Smooth muscle cell (in vitro differentiated cells): ENCODE measurements around the gene RAB7B. TPM values are rescaled to one million over a fixed set of nuclear protein-coding genes. Genes with fewer than 3 reads are reported as not detected.

Experiments
- DNase-seq: peaks from one replicate; lab custom pipeline; 2025; ENCODE audit not compliant: unreplicated experiment; lab: John Stamatoyannopoulos, UW
- H2AFZ ChIP-seq: fragments of 200-600 bp; sonication (generic); 2 replicates; pipeline ENCODE4 v1.6.0; 2016; ENCODE audit warnings: antibody characterized with exemption, low read depth, mild to moderate bottlenecking
- H3F3A ChIP-seq: fragments of 200-600 bp; sonication (generic); 2 replicates; pipeline ENCODE4 v1.6.0; 2017; ENCODE audit warnings: antibody characterized with exemption, low read depth
- H3K27ac ChIP-seq: fragments of 200-600 bp; sonication (generic); 2 replicates; pipeline ENCODE4 v1.5.1; 2016; ENCODE audit warnings: low read depth, mild to moderate bottlenecking
- H3K27me3 ChIP-seq: fragments of 200-600 bp; sonication (generic); 2 replicates; pipeline ENCODE4 v1.6.1; 2016; ENCODE audit warnings: low read depth, mild to moderate bottlenecking
- H3K36me3 ChIP-seq: fragments of 200-600 bp; sonication (generic); 2 replicates; pipeline ENCODE4 v1.5.1; 2016; ENCODE audit warnings: low read depth
- H3K4me1 ChIP-seq: fragments of 200-600 bp; sonication (generic); 2 replicates; pipeline ENCODE4 v1.5.1; 2016; ENCODE audit warnings: low read depth
- H3K4me2 ChIP-seq: fragments of 200-600 bp; sonication (generic); 2 replicates; pipeline ENCODE4 v1.6.0; 2016; ENCODE audit warnings: mild to moderate bottlenecking
- H3K4me3 ChIP-seq: fragments of 200-600 bp; sonication (generic); 2 replicates; pipeline ENCODE4 v1.5.1; 2016; ENCODE audit warnings: mild to moderate bottlenecking
- H3K79me2 ChIP-seq: fragments of 200-600 bp; sonication (generic); 2 replicates; pipeline ENCODE4 v1.6.0; 2016; ENCODE audit warnings: low read depth, mild to moderate bottlenecking
- H3K9ac ChIP-seq: fragments of 200-600 bp; sonication (generic); 2 replicates; pipeline ENCODE4 v1.6.0; 2016; ENCODE audit warnings: low read depth
- H3K9me3 ChIP-seq: fragments of 200-600 bp; sonication (generic); replicated peaks from 2 replicates; pipeline ENCODE4 v1.5.1; 2016; ENCODE audit warnings: low read depth
- H4K20me1 ChIP-seq: fragments of 200-600 bp; sonication (generic); 2 replicates; pipeline ENCODE4 v1.6.0; 2016; ENCODE audit warnings: low read depth
- CTCF ChIP-seq: fragments of 200-600 bp; sonication (generic); IDR thresholded peaks from 2 replicates; pipeline ENCODE4 v1.5.1; 2017; ENCODE audit warnings: borderline replicate concordance, mild to moderate bottlenecking, antibody characterized with exemption; ENCODE audit not compliant: insufficient read depth, poor library complexity, severe bottlenecking
- WGBS: methylation state at CpG from one replicate; pipeline ENCODE4 v1.1.7; 2016; ENCODE audit warnings: low lambda C conversion rate; 5-methylcytosine and 5-hydroxymethylcytosine counted together
- polyA plus RNA-seq: library from polyadenylated mRNA; unstranded; fragments of >200 nt; fragmentation: Nextera tagmentation; extraction: Ambion mirVana; gene quantifications from 2 replicates; pipeline ENCODE4 v1.2.1, GENCODE V29; 2016
- total RNA-seq: library from RNA; depleted of rRNA; stranded (reverse); fragments of >200 nt; gene quantifications from 2 replicates; pipeline ENCODE4 v1.2.3, GENCODE V29; 2014

The RAB7B gene
- total and polyA plus RNA-seq, 2 experiments from 2014 or later, result 13.0 to 13.6 TPM

GRCh38 chr1:205932776-205933175 is 70.4 kb downstream of the RAB7B start:
- Histone ChIP-seq H4K20me1 (no peaks in the 10 kb centered on the region), H3K9ac (no peak overlapping the region), H3F3A (no peaks in the 10 kb centered on the region), H3K79me2 (no peaks in the 10 kb centered on the region), H3K9me3 (no peaks in the 10 kb centered on the region), H3K27me3 (no peaks in the 10 kb centered on the region), H2AFZ (no peak overlapping the region), H3K4me3 (no peak overlapping the region), H3K36me3 (no peaks in the 10 kb centered on the region), H3K27ac (no peak overlapping the region), H3K4me1 (peaks cover 14% of the 10 kb centered on the region), H3K4me2 (no peak overlapping the region)
- DNase-seq, result no peak
- TF ChIP-seq CTCF, result no peak
- WGBS, result 87% methylated on average over 6 of the region's 6 CpGs

DNA sequence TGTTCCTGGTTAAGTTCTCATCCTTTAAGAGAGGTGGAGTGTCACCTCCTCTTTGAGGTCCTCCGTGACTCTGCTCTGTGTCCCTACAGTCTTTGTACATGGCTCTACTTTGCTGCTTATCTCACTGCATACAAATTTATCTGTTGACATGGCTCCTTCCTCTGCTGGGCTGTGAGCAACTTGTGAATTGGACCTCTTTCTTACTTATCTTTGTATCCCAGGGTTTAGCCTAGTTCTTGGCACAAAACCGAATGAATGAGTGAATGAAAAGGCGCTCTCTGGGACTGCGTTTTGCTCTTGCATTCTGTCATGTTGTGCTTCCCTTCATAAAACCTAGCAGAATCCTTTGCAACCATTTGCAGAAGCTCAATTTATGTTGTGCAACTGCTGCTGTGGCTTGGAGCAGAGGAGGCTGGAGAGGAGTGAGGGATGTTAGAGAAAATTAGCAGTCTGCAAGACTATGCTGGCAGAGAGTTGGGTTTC is 72.4 kb downstream of the RAB7B start:
- no peaks in the 10 kb centered on the region for H3K79me2 ChIP-seq
- H3K36me3 ChIP-seq, result no peaks in the 10 kb centered on the region
- no peak overlapping the region for H2AFZ ChIP-seq
- H3K9ac ChIP-seq, result no peak overlapping the region
- H3K4me1 ChIP-seq, result peaks cover 14% of the 10 kb centered on the region
- H3K27me3 ChIP-seq, result no peaks in the 10 kb centered on the region
- no peak overlapping the region for H3K27ac ChIP-seq
- no peaks in the 10 kb centered on the region for H4K20me1 ChIP-seq
- DNase-seq, result no peak
- no peak overlapping the region for H3K4me3 ChIP-seq
- 56% methylated on average over 4 of the region's 4 CpGs for WGBS
- TF ChIP-seq CTCF, result no peak
- H3F3A ChIP-seq, result no peaks in the 10 kb centered on the region
- no peak overlapping the region for H3K4me2 ChIP-seq
- H3K9me3 ChIP-seq, result no peaks in the 10 kb centered on the region

DNA sequence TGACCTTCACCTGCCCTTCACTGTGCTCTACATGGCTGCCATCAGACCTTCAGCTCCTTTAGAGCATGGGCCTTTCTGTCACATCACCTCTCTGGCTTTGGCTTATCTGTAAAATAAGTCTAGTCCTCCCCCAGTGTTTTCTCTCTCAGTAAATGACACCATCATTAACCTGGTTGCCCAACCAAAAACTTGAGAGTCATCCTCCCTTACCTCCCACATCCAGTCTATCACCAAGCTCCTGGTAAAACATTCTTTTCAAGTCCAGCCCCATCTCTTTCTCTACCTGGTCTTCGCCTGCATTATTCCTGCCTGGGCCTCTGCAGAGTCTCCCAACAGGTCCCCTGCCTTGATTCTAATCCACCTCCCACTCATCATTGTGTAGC is 73.0 kb downstream of the RAB7B start:
- H3K9ac ChIP-seq, result no peak overlapping the region
- WGBS, result 100% methylated on average over 1 of the region's 1 CpG
- no peak for DNase-seq

More for the DNA sequence above, 73.0 kb downstream of the RAB7B start:
- Histone ChIP-seq H3K4me2 (no peak overlapping the region), H3K27ac (no peak overlapping the region), H3K9me3 (no peaks in the 10 kb centered on the region), H3K36me3 (no peaks in the 10 kb centered on the region), H3F3A (no peaks in the 10 kb centered on the region), H4K20me1 (no peaks in the 10 kb centered on the region), H2AFZ (no peak overlapping the region), H3K4me3 (no peak overlapping the region), H3K27me3 (no peaks in the 10 kb centered on the region), H3K4me1 (peaks cover 14% of the 10 kb centered on the region), H3K79me2 (no peaks in the 10 kb centered on the region)
- TF ChIP-seq CTCF, result no peak
